Stomach (tissue), 4 donors: ENCODE measurements around the gene SIPA1L2.

ENCODE experiments used
- POLR2AphosphoS5 ChIP-seq, 3 donors: sonication (generic); formaldehyde crosslinking; IDR thresholded peaks; one replicate each; pipeline ENCODE4 v1.6.1; 2016; ENCODE audit warnings: antibody characterized with exemption in 3 of 3
- TF ChIP-seq, protein P1 (sequence below), 7 experiments: fragments of 450-650 bp in 4 of 7; fragments of 200-600 bp in 3 of 7; sonication (generic) in 3 of 7; IDR thresholded peaks; one replicate each; pipeline ENCODE4 v1.5.1; 2016 to 2019; ENCODE audit warnings: antibody characterized with exemption in 7 of 7, control low read depth in 2 of 7, mild to moderate bottlenecking in 1 of 7

DNA sequence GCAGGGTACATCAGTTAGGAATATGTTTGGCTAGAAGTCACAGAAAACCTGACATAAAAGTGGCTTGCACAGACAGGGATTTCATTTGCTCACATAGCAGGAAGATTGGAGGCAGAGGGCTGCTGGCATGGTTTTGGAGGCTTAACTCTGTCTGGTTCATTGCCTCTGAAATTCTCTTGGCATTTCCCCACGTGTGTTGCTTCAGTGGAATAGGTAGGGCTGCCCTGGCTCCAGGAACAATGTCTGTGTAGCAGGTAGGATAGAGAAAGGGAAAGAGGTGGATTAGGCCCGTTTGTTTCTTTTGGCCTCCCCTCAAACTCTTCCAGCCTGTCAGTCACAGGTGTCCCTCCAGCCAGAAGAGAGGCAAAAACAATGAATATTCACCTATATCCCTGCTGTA lies 20.5 kb upstream of the SIPA1L2 start:
- TF ChIP-seq, protein P1, sequence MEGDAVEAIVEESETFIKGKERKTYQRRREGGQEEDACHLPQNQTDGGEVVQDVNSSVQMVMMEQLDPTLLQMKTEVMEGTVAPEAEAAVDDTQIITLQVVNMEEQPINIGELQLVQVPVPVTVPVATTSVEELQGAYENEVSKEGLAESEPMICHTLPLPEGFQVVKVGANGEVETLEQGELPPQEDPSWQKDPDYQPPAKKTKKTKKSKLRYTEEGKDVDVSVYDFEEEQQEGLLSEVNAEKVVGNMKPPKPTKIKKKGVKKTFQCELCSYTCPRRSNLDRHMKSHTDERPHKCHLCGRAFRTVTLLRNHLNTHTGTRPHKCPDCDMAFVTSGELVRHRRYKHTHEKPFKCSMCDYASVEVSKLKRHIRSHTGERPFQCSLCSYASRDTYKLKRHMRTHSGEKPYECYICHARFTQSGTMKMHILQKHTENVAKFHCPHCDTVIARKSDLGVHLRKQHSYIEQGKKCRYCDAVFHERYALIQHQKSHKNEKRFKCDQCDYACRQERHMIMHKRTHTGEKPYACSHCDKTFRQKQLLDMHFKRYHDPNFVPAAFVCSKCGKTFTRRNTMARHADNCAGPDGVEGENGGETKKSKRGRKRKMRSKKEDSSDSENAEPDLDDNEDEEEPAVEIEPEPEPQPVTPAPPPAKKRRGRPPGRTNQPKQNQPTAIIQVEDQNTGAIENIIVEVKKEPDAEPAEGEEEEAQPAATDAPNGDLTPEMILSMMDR (IDR thresholded peaks at IDR 0.05): no peak
- TF ChIP-seq POLR2AphosphoS5 (IDR thresholded peaks at IDR 0.05): no peak
